NK-92 (cell line): ENCODE results near the gene BRD1.
"Not testable (repeated sequence)": the region's sequence is repeated elsewhere in the genome, so short reads cannot be mapped to it uniquely, and the experiment has no call there.

ENCODE experiments used
- DNase-seq: peaks from one replicate; lab custom pipeline; 2025; ENCODE audit not compliant: unreplicated experiment; lab: John Stamatoyannopoulos, UW

Gene BRD1

GRCh38 chr22:49853981-49854831 is 26.5 kb upstream of the BRD1 start:
- no peak for DNase-seq

- peak; percentile 61 for DNase-seq
Observed at GRCh38 chr22:49852898-49853894, 25.5 kb upstream of the BRD1 start, which contains the start of gene ZBED4. Gene ZBED4 (plus strand): TSS chr22:49853844. CDS start chr22:49883663, 29,819 bp downstream.

- DNase-seq: not testable (repeated sequence)
Observed at GRCh38 chr22:49852568-49852897, 24.9 kb upstream of the BRD1 start.

- DNase-seq: no peak
Observed at GRCh38 chr22:49850959-49851802, 23.5 kb upstream of the BRD1 start.

GRCh38 chr22:49850021-49850911 is 22.6 kb upstream of the BRD1 start:
- no peak for DNase-seq

GRCh38 chr22:49849161-49850020 is 21.7 kb upstream of the BRD1 start:
- DNase-seq: no peak

GRCh38 chr22:49848690-49849160 is 21.1 kb upstream of the BRD1 start:
- DNase-seq: no peak

- DNase-seq: no peak
Observed at GRCh38 chr22:49847751-49848689, 20.3 kb upstream of the BRD1 start.

GRCh38 chr22:49845666-49846459 is 18.2 kb upstream of the BRD1 start:
- DNase-seq: no peak

- DNase-seq: no peak
Observed at GRCh38 chr22:49845241-49845640, 17.6 kb upstream of the BRD1 start.

- DNase-seq: peak; percentile 23
Observed at GRCh38 chr22:49838771-49839717, 11.4 kb upstream of the BRD1 start.

- no peak for DNase-seq
Observed at GRCh38 chr22:49833340-49834007, 5.8 kb upstream of the BRD1 start.

- DNase-seq: no peak
Observed at GRCh38 chr22:49829044-49829853, 1.6 kb upstream of the BRD1 start.

GRCh38 chr22:49828599-49828965 is 909 bp upstream of the BRD1 start:
- DNase-seq: no peak
